Fibroblast of lung (primary cell): ENCODE results near the gene HMBS.

ENCODE experiments used
- CTCF ChIP-seq, 2 donors: IDR thresholded peaks in 1 of 2; conservative IDR thresholded peaks in 1 of 2; 1 replicate in 1 of 2; 2 replicates in 1 of 2; pipeline ENCODE4 v1.5.1; 2011 to 2012; ENCODE audit warnings: low read length in 2 of 2, control low read depth in 1 of 2, inconsistent platforms in 1 of 2, low read depth in 1 of 2, mild to moderate bottlenecking in 1 of 2
- EZH2 ChIP-seq: IDR thresholded peaks from 2 replicates; pipeline ENCODE4 v1.5.1; 2012; ENCODE audit warnings: low read length, control low read depth, mild to moderate bottlenecking; ENCODE audit errors: missing control alignments

GRCh38 chr11:119052163-119052814 lies 32.4 kb upstream of the HMBS start:
- TF ChIP-seq CTCF (conservative IDR thresholded peaks at IDR 0.05 in 1 of 2, IDR thresholded peaks at IDR 0.05 in 1 of 2; ENCODE audit: low read depth in 1 of 2, low read length in 2 of 2) (no peak), EZH2 (no peak)
